Measurements from ENCODE around the gene GALNT13. TPM values are rescaled to one million over a fixed set of nuclear protein-coding genes. Genes with fewer than 3 reads are reported as not detected.

Gene GALNT13
- total RNA-seq, 3 donors from 2014 or later = 0.33 to 17.3 (median 0.44) TPM

GRCh38 chr2:154259030-154259429 lies 387.3 kb downstream of the GALNT13 start:
- DNase-seq (ENCODE audit: low spot score in 2 of 2) = no peak
- Histone ChIP-seq H3K9me3 (no peaks in the 10 kb centered on the region), H3K27me3 (no peaks in the 10 kb centered on the region), H3K27ac (no peak overlapping the region), H3K4me3 (no peak overlapping the region), H3K36me3 (no peaks in the 10 kb centered on the region), H3K4me1 (no peaks in the 10 kb centered on the region)
- TF ChIP-seq CTCF (IDR thresholded peaks at IDR 0.05) (no peak), POLR2A (IDR thresholded peaks at IDR 0.05) (no peak), POLR2AphosphoS5 (IDR thresholded peaks at IDR 0.05) (no peak)
- intact Hi-C loops (cut with DNase I; ENCODE audit: low total_unique reads) = no loop called here

GRCh38 chr2:154261473-154262027 lies 389.8 kb downstream of the GALNT13 start:
- no peaks in the 10 kb centered on the region for H3K9me3 ChIP-seq
- DNase-seq (ENCODE audit: low spot score in 2 of 2) = no peak
- H3K27ac ChIP-seq = no peak overlapping the region
- no peaks in the 10 kb centered on the region for H3K27me3 ChIP-seq
- H3K4me3 ChIP-seq = no peak overlapping the region
- no peaks in the 10 kb centered on the region for H3K4me1 ChIP-seq
- intact Hi-C loops (cut with DNase I; ENCODE audit: low total_unique reads) = no loop called here
- TF ChIP-seq CTCF (IDR thresholded peaks at IDR 0.05) = no peak
- no peaks in the 10 kb centered on the region for H3K36me3 ChIP-seq

- H3K4me1 ChIP-seq = no peaks in the 10 kb centered on the region
- no peaks in the 10 kb centered on the region for H3K36me3 ChIP-seq
- intact Hi-C loops (cut with DNase I; ENCODE audit: low total_unique reads) = no loop called here
- DNase-seq (ENCODE audit: low spot score in 2 of 2) = no peak
- no peaks in the 10 kb centered on the region for H3K9me3 ChIP-seq
- H3K27me3 ChIP-seq = no peaks in the 10 kb centered on the region
- H3K4me3 ChIP-seq = no peak overlapping the region
- no peak for TF ChIP-seq CTCF (IDR thresholded peaks at IDR 0.05)
- TF ChIP-seq POLR2A (IDR thresholded peaks at IDR 0.05) = no peak
- no peak for TF ChIP-seq POLR2AphosphoS5 (IDR thresholded peaks at IDR 0.05)
- no peak overlapping the region for H3K27ac ChIP-seq
Observed at GRCh38 chr2:154263206-154263605, 391.5 kb downstream of the GALNT13 start.

- Histone ChIP-seq H3K4me1 (no peaks in the 10 kb centered on the region), H3K9me3 (no peaks in the 10 kb centered on the region), H3K27ac (no peak overlapping the region), H3K4me3 (no peak overlapping the region), H3K27me3 (no peaks in the 10 kb centered on the region), H3K36me3 (no peaks in the 10 kb centered on the region)
- intact Hi-C loops (cut with DNase I; ENCODE audit: low total_unique reads) = no loop called here
- no peak for DNase-seq (ENCODE audit: low spot score in 2 of 2)
- TF ChIP-seq CTCF (IDR thresholded peaks at IDR 0.05) (no peak), POLR2AphosphoS5 (IDR thresholded peaks at IDR 0.05) (no peak), POLR2A (IDR thresholded peaks at IDR 0.05) (no peak)
Observed at GRCh38 chr2:154264024-154264423, 392.3 kb downstream of the GALNT13 start.

- H3K27ac ChIP-seq = no peak overlapping the region
- H3K36me3 ChIP-seq = no peaks in the 10 kb centered on the region
- TF ChIP-seq POLR2A (IDR thresholded peaks at IDR 0.05) (no peak), POLR2AphosphoS5 (IDR thresholded peaks at IDR 0.05) (no peak), CTCF (IDR thresholded peaks at IDR 0.05) (no peak)
- H3K9me3 ChIP-seq = no peaks in the 10 kb centered on the region
- no peak for DNase-seq (ENCODE audit: low spot score in 2 of 2)
- intact Hi-C loops (cut with DNase I; ENCODE audit: low total_unique reads) = no loop called here
- no peak overlapping the region for H3K4me3 ChIP-seq
- no peaks in the 10 kb centered on the region for H3K4me1 ChIP-seq
- H3K27me3 ChIP-seq = no peaks in the 10 kb centered on the region
Observed at GRCh38 chr2:154267983-154268382, 396.3 kb downstream of the GALNT13 start.

All from breast epithelium (tissue), 4 donors.